GM06990 (cell line): ENCODE results near the gene DMC1.

ENCODE experiments used
- DNase-seq: peaks from one replicate; pipeline ENCODE4 v3.0.0-alpha.2; 2011; ENCODE audit not compliant: insufficient read length; ENCODE audit errors: extremely low read depth
- H3K27me3 ChIP-seq: replicated peaks from 2 replicates; pipeline ENCODE4 v1.6.0; 2011; ENCODE audit warnings: low read length; ENCODE audit not compliant: control insufficient read depth, insufficient read depth
- H3K36me3 ChIP-seq: 2 replicates; pipeline ENCODE4 v1.5.1; 2011; ENCODE audit warnings: low read length; ENCODE audit not compliant: control insufficient read depth, insufficient read depth
- H3K4me3 ChIP-seq: replicated peaks from 2 replicates; pipeline ENCODE4 v1.5.1; 2011; ENCODE audit warnings: low read depth, mild to moderate bottlenecking, control low read depth, low read length
- CTCF ChIP-seq: IDR thresholded peaks from 2 replicates; pipeline ENCODE4 v1.5.1; 2011; ENCODE audit warnings: low read length, control low read depth, mild to moderate bottlenecking, inconsistent platforms; ENCODE audit not compliant: insufficient read depth, poor library complexity, severe bottlenecking

Gene DMC1

GRCh38 chr22:38469306-38469781 lies 100.6 kb downstream of the DMC1 start:
- no peak for TF ChIP-seq CTCF
- no peaks in the 10 kb centered on the region for H3K36me3 ChIP-seq
- no peak overlapping the region for H3K4me3 ChIP-seq

More at GRCh38 chr22:38469306-38469781, 100.6 kb downstream of the DMC1 start:
- no peak for DNase-seq
- H3K27me3 ChIP-seq = no peaks in the 10 kb centered on the region; the same call in none of the 2 replicates
